ENCODE results near the gene PNMA8B.

DNA sequence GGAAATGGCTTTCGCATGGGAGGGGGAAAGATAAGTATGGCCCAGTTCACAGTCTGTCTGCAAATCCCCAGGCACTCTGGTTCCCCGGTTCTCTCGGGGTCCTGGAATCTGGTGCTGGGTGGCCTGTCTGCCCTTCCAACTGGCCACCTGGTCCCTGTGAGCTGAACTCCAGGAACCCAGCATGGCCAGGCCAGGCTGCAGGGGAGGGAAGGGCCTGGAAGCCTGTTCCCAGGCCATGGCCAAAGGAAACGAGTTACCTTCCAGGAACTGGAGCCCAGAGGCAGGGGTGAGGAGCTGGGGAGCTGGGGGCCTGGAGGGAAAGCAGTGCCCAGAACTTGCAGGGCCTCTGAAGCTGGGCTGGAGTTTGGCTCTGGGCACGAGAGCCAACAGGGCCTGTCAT is 47.8 kb downstream of the PNMA8B start:
- TF ChIP-seq CTCF (tag by site-specific recombination; IDR thresholded peaks at IDR 0.05) (no peak), ZNF513 (tag by site-specific recombination; IDR thresholded peaks at IDR 0.05) (no peak), ZNF621 (tag by site-specific recombination; IDR thresholded peaks at IDR 0.05) (no peak), TCF7L2 (IDR thresholded peaks at IDR 0.05; ENCODE audit: borderline replicate concordance, low read depth, low read length) (no peak), ZNF132 (tag by site-specific recombination; IDR thresholded peaks at IDR 0.05; ENCODE audit: borderline replicate concordance) (no peak), PRDM10 (tag by site-specific recombination; IDR thresholded peaks at IDR 0.05) (no peak)
- TF ChIP-seq, protein P1, sequence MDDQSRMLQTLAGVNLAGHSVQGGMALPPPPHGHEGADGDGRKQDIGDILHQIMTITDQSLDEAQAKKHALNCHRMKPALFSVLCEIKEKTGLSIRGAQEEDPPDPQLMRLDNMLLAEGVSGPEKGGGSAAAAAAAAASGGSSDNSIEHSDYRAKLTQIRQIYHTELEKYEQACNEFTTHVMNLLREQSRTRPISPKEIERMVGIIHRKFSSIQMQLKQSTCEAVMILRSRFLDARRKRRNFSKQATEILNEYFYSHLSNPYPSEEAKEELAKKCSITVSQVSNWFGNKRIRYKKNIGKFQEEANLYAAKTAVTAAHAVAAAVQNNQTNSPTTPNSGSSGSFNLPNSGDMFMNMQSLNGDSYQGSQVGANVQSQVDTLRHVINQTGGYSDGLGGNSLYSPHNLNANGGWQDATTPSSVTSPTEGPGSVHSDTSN (CRISPR knock-in tag; IDR thresholded peaks at IDR 0.05): no peak
- TF ChIP-seq, protein P2, sequence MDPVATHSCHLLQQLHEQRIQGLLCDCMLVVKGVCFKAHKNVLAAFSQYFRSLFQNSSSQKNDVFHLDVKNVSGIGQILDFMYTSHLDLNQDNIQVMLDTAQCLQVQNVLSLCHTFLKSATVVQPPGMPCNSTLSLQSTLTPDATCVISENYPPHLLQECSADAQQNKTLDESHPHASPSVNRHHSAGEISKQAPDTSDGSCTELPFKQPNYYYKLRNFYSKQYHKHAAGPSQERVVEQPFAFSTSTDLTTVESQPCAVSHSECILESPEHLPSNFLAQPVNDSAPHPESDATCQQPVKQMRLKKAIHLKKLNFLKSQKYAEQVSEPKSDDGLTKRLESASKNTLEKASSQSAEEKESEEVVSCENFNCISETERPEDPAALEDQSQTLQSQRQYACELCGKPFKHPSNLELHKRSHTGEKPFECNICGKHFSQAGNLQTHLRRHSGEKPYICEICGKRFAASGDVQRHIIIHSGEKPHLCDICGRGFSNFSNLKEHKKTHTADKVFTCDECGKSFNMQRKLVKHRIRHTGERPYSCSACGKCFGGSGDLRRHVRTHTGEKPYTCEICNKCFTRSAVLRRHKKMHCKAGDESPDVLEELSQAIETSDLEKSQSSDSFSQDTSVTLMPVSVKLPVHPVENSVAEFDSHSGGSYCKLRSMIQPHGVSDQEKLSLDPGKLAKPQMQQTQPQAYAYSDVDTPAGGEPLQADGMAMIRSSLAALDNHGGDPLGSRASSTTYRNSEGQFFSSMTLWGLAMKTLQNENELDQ (tag by site-specific recombination; IDR thresholded peaks at IDR 0.05; ENCODE audit: low read depth): no peak

All from HEK293 (cell line).